Stimulated activated naive B cell treated with anti-CD40 and anti-IgM and Interleukin-4, amounts not matched to agents 10 μg/mL and 1 μg/mL and 100 μg/mL, for 72 hours (primary cell): Measurements from ENCODE around the gene FNDC3B.

Source experiments
- ATAC-seq, 2 donors: fragments of 150-1000 bp; cut with Tn5 transposase; replicated peaks; 2 replicates each; pipeline ENCODE4 v1.10.0; 2021; ENCODE audit warnings: moderate library complexity in 1 of 2
- DNase-seq: peaks from one replicate; pipeline ENCODE4 v3.0.0; 2021
- H3K27ac Mint-ChIP-seq: one replicate; pipeline ENCODE4 v1.8.0; 2022; ENCODE audit warnings: mild to moderate bottlenecking, mixed read lengths
- H3K27me3 Mint-ChIP-seq, 2 donors: one replicate each; pipeline ENCODE4 v1.8.0; 2022; ENCODE audit warnings: mixed read lengths in 2 of 2
- H3K36me3 Mint-ChIP-seq, 2 donors: one replicate each; pipeline ENCODE4 v1.8.0; 2022; ENCODE audit warnings: mixed read lengths in 2 of 2, mild to moderate bottlenecking in 1 of 2
- H3K4me1 Mint-ChIP-seq, 2 donors: one replicate each; pipeline ENCODE4 v1.8.0; 2022; ENCODE audit warnings: mixed read lengths in 2 of 2, mild to moderate bottlenecking in 1 of 2
- H3K4me3 Mint-ChIP-seq, 2 donors: one replicate each; pipeline ENCODE4 v1.8.0; 2022; ENCODE audit warnings: mild to moderate bottlenecking in 2 of 2, mixed read lengths in 2 of 2, moderate library complexity in 1 of 2
- H3K9me3 Mint-ChIP-seq, 2 donors: one replicate each; pipeline ENCODE4 v1.8.0; 2022; ENCODE audit warnings: mixed read lengths in 2 of 2, mild to moderate bottlenecking in 1 of 2

Gene FNDC3B

DNA sequence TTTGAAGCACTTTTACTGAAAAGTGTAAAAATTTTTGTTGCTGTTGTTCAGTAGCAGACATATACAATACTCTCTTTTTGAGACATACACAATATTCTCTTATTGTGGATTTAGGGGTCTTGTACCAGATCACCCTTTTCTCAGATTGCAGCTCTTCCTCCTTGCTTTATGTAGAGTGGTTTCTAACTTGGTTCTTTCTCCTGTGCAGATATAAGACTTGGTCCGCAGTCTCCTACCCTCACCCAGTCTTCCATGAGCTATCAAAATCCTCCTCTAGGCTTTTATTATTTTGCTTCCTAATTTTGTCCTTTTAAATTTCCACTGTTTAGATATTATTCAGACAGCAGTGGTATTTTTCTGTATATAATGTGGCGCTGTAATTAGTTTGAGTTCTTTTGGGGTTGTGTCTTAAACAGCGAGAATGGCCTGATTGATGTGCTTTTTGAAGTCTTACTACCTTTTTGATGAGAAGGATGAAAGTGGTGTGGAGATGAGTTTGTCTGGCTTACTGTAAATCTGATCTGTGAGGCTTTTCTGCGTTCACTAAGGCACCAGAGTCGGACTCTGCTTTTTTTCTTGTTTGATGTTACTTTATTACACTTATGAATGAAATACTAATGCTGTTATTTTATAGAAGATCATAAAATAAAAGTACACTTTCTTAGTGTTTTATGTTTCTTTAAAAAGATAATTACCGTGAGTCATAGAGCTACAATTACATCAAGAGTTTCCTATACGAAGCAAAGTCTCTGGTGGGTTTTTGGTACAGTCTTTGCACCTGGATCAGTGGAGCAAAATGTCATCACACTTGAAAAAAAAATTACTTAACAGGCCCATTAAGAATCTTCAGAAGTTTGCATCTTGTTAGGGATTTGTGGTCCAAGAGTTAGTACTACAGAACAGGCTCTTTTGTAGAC, 27.8 kb downstream of the FNDC3B start:
- Mint-ChIP-seq H3K36me3 (peaks cover 11 to 23% of the 10 kb centered on the region in 2 donors), H3K27ac (no peak overlapping the region), H3K4me1 (peaks cover 11 to 21% of the 10 kb centered on the region in 2 donors), H3K27me3 (peaks cover 32 to 56% of the 10 kb centered on the region in 2 donors), H3K4me3 (no peak overlapping the region), H3K9me3 (no peaks in the 10 kb centered on the region)
- ATAC-seq, result no peak
- no peak for DNase-seq

- no peak overlapping the region for H3K4me3 Mint-ChIP-seq
- H3K27ac Mint-ChIP-seq, result no peak overlapping the region
- DNase-seq, result no peak
- ATAC-seq, result no peak
- H3K36me3 Mint-ChIP-seq, result peaks cover 11 to 23% of the 10 kb centered on the region in 2 donors
- H3K27me3 Mint-ChIP-seq, result peaks cover 32 to 51% of the 10 kb centered on the region in 2 donors
- no peaks in the 10 kb centered on the region for H3K9me3 Mint-ChIP-seq
- peaks cover 9 to 13% of the 10 kb centered on the region in 2 donors for H3K4me1 Mint-ChIP-seq
These were observed 28.6 kb downstream of the FNDC3B start for GRCh38 chr3:172067837-172068440.

- no peak for DNase-seq
- Mint-ChIP-seq H3K27ac (no peak overlapping the region), H3K4me3 (no peak overlapping the region), H3K9me3 (no peaks in the 10 kb centered on the region), H3K27me3 (peaks cover 22 to 41% of the 10 kb centered on the region in 2 donors), H3K4me1 (peaks cover 4 to 5% of the 10 kb centered on the region in 2 donors), H3K36me3 (peaks cover 7 to 16% of the 10 kb centered on the region in 2 donors)
- ATAC-seq, result no peak
These were observed 29.6 kb downstream of the FNDC3B start for GRCh38 chr3:172068977-172069376.

DNA sequence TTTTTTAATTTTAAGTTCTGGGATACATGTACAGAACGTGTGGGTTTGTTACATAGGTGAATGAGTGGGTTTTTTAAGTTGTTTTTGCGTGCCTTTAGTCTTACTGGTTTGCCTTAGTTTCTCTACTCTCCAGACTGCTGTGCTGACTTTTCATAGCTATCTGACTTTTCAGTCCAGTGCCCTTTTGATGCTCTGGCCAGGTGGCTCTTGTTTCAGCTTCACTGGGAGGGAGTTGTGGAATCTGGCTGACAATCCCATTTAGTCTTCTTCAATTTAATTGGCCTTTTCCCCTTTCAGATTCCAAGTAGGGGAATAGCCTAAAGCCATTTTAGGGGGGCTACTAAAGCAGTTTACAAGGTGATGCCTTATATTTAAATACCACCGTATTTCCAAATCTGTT, 30.1 kb downstream of the FNDC3B start:
- H3K4me3 Mint-ChIP-seq, result no peak overlapping the region
- H3K4me1 Mint-ChIP-seq, result peaks cover 4 to 5% of the 10 kb centered on the region in 2 donors
- ATAC-seq (no peak), DNase-seq (no peak)
- H3K27ac Mint-ChIP-seq, result no peak overlapping the region
- H3K27me3 Mint-ChIP-seq, result peaks cover 21 to 37% of the 10 kb centered on the region in 2 donors
- peaks cover 5 to 13% of the 10 kb centered on the region in 2 donors for H3K36me3 Mint-ChIP-seq
- no peaks in the 10 kb centered on the region for H3K9me3 Mint-ChIP-seq

- no peak for ATAC-seq
- H3K9me3 Mint-ChIP-seq, result no peaks in the 10 kb centered on the region
These were observed 30.9 kb downstream of the FNDC3B start for GRCh38 chr3:172070269-172070668.

DNA sequence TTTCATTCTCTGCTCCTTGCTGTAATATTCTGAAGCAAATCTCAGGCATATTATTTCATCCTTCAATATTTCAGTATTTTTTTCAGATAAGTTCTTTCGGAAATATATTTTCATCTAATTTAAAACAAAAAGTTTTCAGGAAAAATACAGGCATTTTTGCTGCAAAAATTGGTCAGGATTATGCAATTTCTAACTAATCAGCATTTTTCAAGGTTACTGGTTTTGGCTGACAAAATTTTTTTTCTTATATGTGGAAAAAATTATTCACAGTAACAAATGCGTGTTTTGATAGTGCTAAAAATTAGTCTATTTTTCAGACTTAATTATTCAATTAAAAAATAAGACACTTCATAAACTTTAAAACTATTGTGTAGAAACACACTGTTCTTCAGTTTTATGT, 31.4 kb downstream of the FNDC3B start:
- Mint-ChIP-seq H3K27me3 (peaks cover 15 to 26% of the 10 kb centered on the region in 2 donors), H3K4me3 (no peak overlapping the region), H3K9me3 (no peaks in the 10 kb centered on the region), H3K36me3 (peaks cover 3 to 8% of the 10 kb centered on the region in 2 donors), H3K4me1 (peaks cover 4 to 5% of the 10 kb centered on the region in 2 donors), H3K27ac (no peak overlapping the region)
- ATAC-seq (no peak), DNase-seq (no peak)

More at GRCh38 chr3:172070269-172070668, 30.9 kb downstream of the FNDC3B start:
- Mint-ChIP-seq H3K4me3 (no peak overlapping the region), H3K4me1 (peaks cover 4 to 5% of the 10 kb centered on the region in 2 donors), H3K27ac (no peak overlapping the region), H3K27me3 (peaks cover 18 to 30% of the 10 kb centered on the region in 2 donors), H3K36me3 (peaks cover 3 to 8% of the 10 kb centered on the region in 2 donors)
- DNase-seq, result no peak

DNA sequence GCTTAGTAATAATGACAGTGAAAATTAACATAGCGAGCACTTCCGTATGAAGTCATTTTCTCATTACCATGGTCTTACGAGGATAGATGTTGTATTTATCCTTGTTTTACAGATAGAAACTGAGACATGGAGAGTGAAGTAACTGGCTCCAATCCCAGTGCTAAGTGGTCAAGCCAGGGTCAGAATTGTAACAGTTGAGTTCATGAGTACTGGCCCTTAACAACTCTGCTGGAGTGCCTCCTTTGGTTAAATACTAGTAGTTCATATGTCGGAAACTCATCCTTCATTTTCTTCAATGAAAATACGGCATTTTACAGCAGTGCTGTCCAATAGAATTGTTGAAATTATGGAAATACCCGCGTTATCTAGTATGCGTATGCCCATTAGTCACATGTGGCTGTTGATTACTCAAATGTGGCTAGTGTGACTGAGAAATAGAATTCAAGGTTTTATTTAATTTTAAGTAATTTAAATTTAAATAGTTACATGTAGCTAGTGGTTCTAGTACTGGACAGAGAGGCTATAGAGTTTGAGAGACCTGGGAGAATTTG, 32.5 kb downstream of the FNDC3B start:
- H3K4me1 Mint-ChIP-seq, result peaks cover 4% of the 10 kb centered on the region in 2 donors
- H3K36me3 Mint-ChIP-seq, result peaks cover 3 to 8% of the 10 kb centered on the region in 2 donors
- DNase-seq, result no peak

DNA sequence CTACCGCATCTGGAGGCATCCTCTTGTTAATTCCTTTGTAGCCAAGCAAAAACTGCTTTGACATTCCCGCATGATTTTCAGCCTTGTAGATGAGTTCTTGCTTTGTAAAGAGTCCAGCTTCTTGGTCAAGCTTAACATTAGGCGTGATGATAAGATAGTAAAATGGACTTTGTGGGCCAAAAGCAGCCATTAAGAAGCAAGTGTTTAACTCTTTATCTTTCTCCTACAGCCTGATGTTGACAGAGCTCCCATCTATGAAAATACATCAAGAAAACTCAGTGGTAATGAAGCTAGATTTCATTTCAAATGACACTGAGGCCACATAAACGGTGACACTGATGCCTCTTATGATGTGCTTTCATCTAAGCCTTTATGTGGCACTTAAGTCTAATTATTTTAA, 33.2 kb downstream of the FNDC3B start:
- H3K4me3 Mint-ChIP-seq, result no peak overlapping the region
- peaks cover 8 to 15% of the 10 kb centered on the region in 2 donors for H3K27me3 Mint-ChIP-seq
- ATAC-seq, result no peak
- DNase-seq, result no peak
- H3K4me1 Mint-ChIP-seq, result peaks cover 0 to 4% of the 10 kb centered on the region in 2 donors
- no peaks in the 10 kb centered on the region for H3K9me3 Mint-ChIP-seq
- no peak overlapping the region for H3K27ac Mint-ChIP-seq
- peaks cover 0 to 8% of the 10 kb centered on the region in 2 donors for H3K36me3 Mint-ChIP-seq

More for the DNA sequence above, 32.5 kb downstream of the FNDC3B start:
- no peak for ATAC-seq
- no peak overlapping the region for H3K4me3 Mint-ChIP-seq
- no peaks in the 10 kb centered on the region for H3K9me3 Mint-ChIP-seq
- H3K27ac Mint-ChIP-seq, result no peak overlapping the region
- peaks cover 12 to 20% of the 10 kb centered on the region in 2 donors for H3K27me3 Mint-ChIP-seq

GRCh38 chr3:172073262-172073915, 34.0 kb downstream of the FNDC3B start:
- no peaks in the 10 kb centered on the region for H3K9me3 Mint-ChIP-seq
- no peaks in the 10 kb centered on the region for H3K4me1 Mint-ChIP-seq
- DNase-seq (no peak), ATAC-seq (no peak)
- peaks cover 0 to 3% of the 10 kb centered on the region in 2 donors for H3K36me3 Mint-ChIP-seq
- H3K27me3 Mint-ChIP-seq, result peaks cover 4 to 7% of the 10 kb centered on the region in 2 donors
- no peak overlapping the region for H3K27ac Mint-ChIP-seq
- H3K4me3 Mint-ChIP-seq, result no peak overlapping the region

GRCh38 chr3:172074032-172074431, 34.7 kb downstream of the FNDC3B start:
- Mint-ChIP-seq H3K27me3 (peaks cover 1 to 2% of the 10 kb centered on the region in 2 donors), H3K27ac (no peak overlapping the region), H3K4me1 (no peaks in the 10 kb centered on the region), H3K36me3 (peaks cover 0 to 3% of the 10 kb centered on the region in 2 donors), H3K4me3 (no peak overlapping the region), H3K9me3 (no peaks in the 10 kb centered on the region)
- ATAC-seq (no peak), DNase-seq (no peak)

- Mint-ChIP-seq H3K36me3 (peaks cover 0 to 3% of the 10 kb centered on the region in 2 donors), H3K4me1 (no peaks in the 10 kb centered on the region), H3K27ac (no peak overlapping the region), H3K9me3 (no peaks in the 10 kb centered on the region), H3K27me3 (no peaks in the 10 kb centered on the region), H3K4me3 (no peak overlapping the region)
- ATAC-seq, result no peak
- no peak for DNase-seq
These were observed 35.2 kb downstream of the FNDC3B start for GRCh38 chr3:172074586-172074985.

DNA sequence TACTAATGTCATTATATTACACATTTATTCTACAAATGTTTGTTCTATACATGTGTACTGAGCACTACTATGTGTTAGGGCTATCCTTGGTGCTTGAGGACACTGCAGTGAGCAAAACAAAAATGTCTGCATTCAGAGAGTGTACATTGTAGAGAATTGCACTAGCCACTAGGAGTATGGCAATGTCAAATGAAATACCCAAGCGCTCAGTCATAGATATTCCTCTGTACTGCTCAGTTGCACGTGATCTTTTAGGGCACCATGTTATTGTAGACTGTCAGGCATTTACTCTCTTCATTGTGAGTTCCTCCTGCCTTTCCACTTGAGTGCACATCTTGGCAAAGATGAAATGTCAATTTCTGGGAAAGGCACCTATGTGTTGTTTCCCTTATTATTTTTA, 36.8 kb downstream of the FNDC3B start:
- H3K27ac Mint-ChIP-seq, result no peak overlapping the region
- DNase-seq (no peak), ATAC-seq (no peak)
- H3K9me3 Mint-ChIP-seq, result no peaks in the 10 kb centered on the region
- H3K4me1 Mint-ChIP-seq, result no peaks in the 10 kb centered on the region
- no peaks in the 10 kb centered on the region for H3K36me3 Mint-ChIP-seq
- H3K4me3 Mint-ChIP-seq, result no peak overlapping the region
- no peaks in the 10 kb centered on the region for H3K27me3 Mint-ChIP-seq

GRCh38 chr3:172077197-172077757, 37.9 kb downstream of the FNDC3B start:
- Mint-ChIP-seq H3K27me3 (no peaks in the 10 kb centered on the region), H3K27ac (no peak overlapping the region), H3K9me3 (no peaks in the 10 kb centered on the region), H3K36me3 (no peaks in the 10 kb centered on the region), H3K4me3 (no peak overlapping the region), H3K4me1 (no peaks in the 10 kb centered on the region)
- ATAC-seq, result no peak
- DNase-seq, result no peak

- DNase-seq (no peak), ATAC-seq (no peak)
- Mint-ChIP-seq H3K9me3 (no peaks in the 10 kb centered on the region), H3K27ac (no peak overlapping the region), H3K36me3 (no peaks in the 10 kb centered on the region), H3K4me3 (no peak overlapping the region), H3K4me1 (no peaks in the 10 kb centered on the region), H3K27me3 (no peaks in the 10 kb centered on the region)
These were observed 38.9 kb downstream of the FNDC3B start for GRCh38 chr3:172078244-172078643.
